Measurements from ENCODE around the gene SPDYE2B. TPM values are rescaled to one million over a fixed set of nuclear protein-coding genes. Genes with fewer than 3 reads are reported as not detected.
"Not testable (repeated sequence)": the region's sequence is repeated elsewhere in the genome, so short reads cannot be mapped to it uniquely, and the experiment has no call there.

SPDYE2B gene
- total and polyA plus RNA-seq, 9 of the 15 experiments (the other 6 are each of a cell fraction or from before 2014, with no cell fraction given), result not detected

DNA sequence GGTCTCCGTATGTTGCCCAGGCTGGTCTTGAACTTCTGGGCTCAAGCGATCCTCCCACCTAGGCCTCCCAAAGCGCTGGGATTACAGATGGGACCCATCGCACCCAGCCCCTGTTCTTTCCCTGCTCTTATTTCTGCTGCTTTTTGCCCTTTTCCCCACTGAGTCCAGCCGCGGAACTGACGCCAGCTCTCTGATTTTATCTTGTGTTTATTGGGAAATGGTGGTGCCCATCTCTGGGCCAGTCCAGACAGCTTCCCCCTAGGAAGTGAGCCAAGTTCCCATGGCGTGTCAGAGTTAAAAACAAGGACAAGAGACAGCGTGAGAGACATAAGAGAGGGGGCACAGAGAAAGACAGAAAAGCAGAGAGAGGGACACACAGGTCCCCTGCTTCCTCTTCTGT, 19.5 kb upstream of the SPDYE2B start:
- H3K9me3 ChIP-seq (replicated peaks; ENCODE audit: control insufficient read depth, insufficient read depth, low read depth, low read length); H4K20me1 ChIP-seq (replicated peaks; ENCODE audit: control insufficient read depth, insufficient read depth, low read length); POLR2A ChIA-PET; H3K4me2 ChIP-seq (ENCODE audit: insufficient read depth, low read length); in situ Hi-C loops (cut with MboI); H3K4me1 ChIP-seq (replicated peaks in 1 of 2; ENCODE audit: control insufficient read depth in 2 of 2, insufficient read depth in 2 of 2, low read length in 2 of 2); FAIRE-seq; DNase-seq (ENCODE audit: extremely low read depth in 1 of 4, low spot score in 3 of 4); H3K27ac ChIP-seq (ENCODE audit: extremely low read depth, low read depth, low read length); H3K27me3 ChIP-seq (ENCODE audit: control insufficient read depth in 2 of 2, insufficient read depth in 2 of 2, low read length in 2 of 2); BruUV-seq (replicated peaks); H3K9me1 ChIP-seq (ENCODE audit: control insufficient read depth, insufficient read depth, low read length); H3K9ac ChIP-seq (ENCODE audit: insufficient read depth in 1 of 2, low read depth in 2 of 2, low read length in 2 of 2); H3K4me3 ChIP-seq; CTCF ChIA-PET (ENCODE audit: low intra/inter-chr PET ratio); H3K36me3 ChIP-seq (ENCODE audit: control insufficient read depth, insufficient read depth, low read length); H2AFZ ChIP-seq (ENCODE audit: low read depth, low read length); ATAC-seq; H3K79me2 ChIP-seq (ENCODE audit: control insufficient read depth, insufficient read depth, low read length); intact Hi-C loops (cut with micrococcal nuclease): not testable (repeated sequence)
- 73% methylated on average over 3 of the region's 9 CpGs for WGBS (ENCODE audit: insufficient coverage, low coverage, missing lambda C conversion rate)

GRCh38 chr7:102634299-102634698, 15.8 kb upstream of the SPDYE2B start:
- ATAC-seq; H3K4me2 ChIP-seq (ENCODE audit: insufficient read depth, low read length); CTCF ChIA-PET (ENCODE audit: low intra/inter-chr PET ratio); in situ Hi-C loops (cut with MboI); H3K9me3 ChIP-seq (replicated peaks; ENCODE audit: control insufficient read depth, insufficient read depth, low read depth, low read length); H4K20me1 ChIP-seq (replicated peaks; ENCODE audit: control insufficient read depth, insufficient read depth, low read length); H3K4me1 ChIP-seq (replicated peaks in 1 of 2; ENCODE audit: control insufficient read depth in 2 of 2, insufficient read depth in 2 of 2, low read length in 2 of 2); POLR2A ChIA-PET; H3K79me2 ChIP-seq (ENCODE audit: control insufficient read depth, insufficient read depth, low read length); DNase-seq (ENCODE audit: extremely low read depth in 1 of 4, low spot score in 3 of 4); H3K36me3 ChIP-seq (ENCODE audit: control insufficient read depth, insufficient read depth, low read length); H3K4me3 ChIP-seq; intact Hi-C loops (cut with micrococcal nuclease); H3K9me1 ChIP-seq (ENCODE audit: control insufficient read depth, insufficient read depth, low read length); H3K27me3 ChIP-seq (ENCODE audit: control insufficient read depth in 2 of 2, insufficient read depth in 2 of 2, low read length in 2 of 2); H3K27ac ChIP-seq (ENCODE audit: extremely low read depth, low read depth, low read length); H2AFZ ChIP-seq (ENCODE audit: low read depth, low read length); FAIRE-seq; H3K9ac ChIP-seq (ENCODE audit: insufficient read depth in 1 of 2, low read depth in 2 of 2, low read length in 2 of 2); BruUV-seq (replicated peaks): not testable (repeated sequence)
- 82% methylated on average over 2 of the region's 6 CpGs for WGBS (ENCODE audit: insufficient coverage, low coverage, missing lambda C conversion rate)

DNA sequence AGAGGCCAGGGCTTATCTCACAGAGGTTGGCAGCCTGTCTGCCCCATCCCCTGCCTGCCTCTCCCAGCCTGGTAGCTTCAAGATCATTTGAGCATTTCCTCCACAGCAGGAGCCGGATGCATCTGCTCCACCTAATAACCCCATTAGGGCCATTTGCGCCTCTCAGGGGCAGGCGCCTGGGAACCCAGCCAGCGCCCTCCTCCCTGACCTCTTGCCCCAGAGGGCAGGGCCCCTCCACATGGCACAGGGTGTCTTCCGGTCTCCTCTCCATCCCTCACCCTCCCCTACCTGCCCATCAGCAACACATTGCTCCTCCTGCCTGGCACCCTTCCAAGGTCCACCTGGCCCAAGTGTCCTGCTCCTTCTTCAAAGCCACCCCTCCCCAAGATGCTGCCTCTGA, 14.8 kb upstream of the SPDYE2B start:
- H3K4me1 ChIP-seq (replicated peaks in 1 of 2; ENCODE audit: control insufficient read depth in 2 of 2, insufficient read depth in 2 of 2, low read length in 2 of 2); CTCF ChIA-PET (ENCODE audit: low intra/inter-chr PET ratio): not testable (repeated sequence)

GRCh38 chr7:102636956-102637355, 13.2 kb upstream of the SPDYE2B start:
- ATAC-seq; H3K9me1 ChIP-seq (ENCODE audit: control insufficient read depth, insufficient read depth, low read length); CTCF ChIA-PET (ENCODE audit: low intra/inter-chr PET ratio); H2AFZ ChIP-seq (ENCODE audit: low read depth, low read length); H3K27ac ChIP-seq (ENCODE audit: extremely low read depth, low read depth, low read length); H3K36me3 ChIP-seq (ENCODE audit: control insufficient read depth, insufficient read depth, low read length); H3K4me2 ChIP-seq (ENCODE audit: insufficient read depth, low read length); H3K9me3 ChIP-seq (replicated peaks; ENCODE audit: control insufficient read depth, insufficient read depth, low read depth, low read length); H3K4me3 ChIP-seq; H3K4me1 ChIP-seq (replicated peaks in 1 of 2; ENCODE audit: control insufficient read depth in 2 of 2, insufficient read depth in 2 of 2, low read length in 2 of 2); DNase-seq (ENCODE audit: extremely low read depth in 1 of 4, low spot score in 3 of 4); intact Hi-C loops (cut with micrococcal nuclease); POLR2A ChIA-PET; H3K27me3 ChIP-seq (ENCODE audit: control insufficient read depth in 2 of 2, insufficient read depth in 2 of 2, low read length in 2 of 2); H3K79me2 ChIP-seq (ENCODE audit: control insufficient read depth, insufficient read depth, low read length); FAIRE-seq; in situ Hi-C loops (cut with MboI); H3K9ac ChIP-seq (ENCODE audit: insufficient read depth in 1 of 2, low read depth in 2 of 2, low read length in 2 of 2); BruUV-seq (replicated peaks); H4K20me1 ChIP-seq (replicated peaks; ENCODE audit: control insufficient read depth, insufficient read depth, low read length): not testable (repeated sequence)
- 89% methylated on average over 6 of the region's 13 CpGs for WGBS (ENCODE audit: insufficient coverage, low coverage, missing lambda C conversion rate)

More for the DNA sequence above, 14.8 kb upstream of the SPDYE2B start:
- DNase-seq (ENCODE audit: extremely low read depth in 1 of 4, low spot score in 3 of 4); FAIRE-seq; H3K27me3 ChIP-seq (ENCODE audit: control insufficient read depth in 2 of 2, insufficient read depth in 2 of 2, low read length in 2 of 2); in situ Hi-C loops (cut with MboI); H2AFZ ChIP-seq (ENCODE audit: low read depth, low read length); H3K4me2 ChIP-seq (ENCODE audit: insufficient read depth, low read length); H3K79me2 ChIP-seq (ENCODE audit: control insufficient read depth, insufficient read depth, low read length); H3K36me3 ChIP-seq (ENCODE audit: control insufficient read depth, insufficient read depth, low read length); intact Hi-C loops (cut with micrococcal nuclease); H3K9me3 ChIP-seq (replicated peaks; ENCODE audit: control insufficient read depth, insufficient read depth, low read depth, low read length); ATAC-seq; H3K27ac ChIP-seq (ENCODE audit: extremely low read depth, low read depth, low read length); H4K20me1 ChIP-seq (replicated peaks; ENCODE audit: control insufficient read depth, insufficient read depth, low read length); H3K9ac ChIP-seq (ENCODE audit: insufficient read depth in 1 of 2, low read depth in 2 of 2, low read length in 2 of 2); H3K4me3 ChIP-seq; H3K9me1 ChIP-seq (ENCODE audit: control insufficient read depth, insufficient read depth, low read length); POLR2A ChIA-PET: not testable (repeated sequence)
- BruUV-seq (replicated peaks), result TSS peak; percentile 52
- no CpG with 5 or more reads among the region's 5 CpGs for WGBS (ENCODE audit: insufficient coverage, low coverage, missing lambda C conversion rate)
